ENCODE measurements around the gene HNRNPA3.
"Not testable (repeated sequence)": the region's sequence is repeated elsewhere in the genome, so short reads cannot be mapped to it uniquely, and the experiment has no call there.

Gene HNRNPA3

DNA sequence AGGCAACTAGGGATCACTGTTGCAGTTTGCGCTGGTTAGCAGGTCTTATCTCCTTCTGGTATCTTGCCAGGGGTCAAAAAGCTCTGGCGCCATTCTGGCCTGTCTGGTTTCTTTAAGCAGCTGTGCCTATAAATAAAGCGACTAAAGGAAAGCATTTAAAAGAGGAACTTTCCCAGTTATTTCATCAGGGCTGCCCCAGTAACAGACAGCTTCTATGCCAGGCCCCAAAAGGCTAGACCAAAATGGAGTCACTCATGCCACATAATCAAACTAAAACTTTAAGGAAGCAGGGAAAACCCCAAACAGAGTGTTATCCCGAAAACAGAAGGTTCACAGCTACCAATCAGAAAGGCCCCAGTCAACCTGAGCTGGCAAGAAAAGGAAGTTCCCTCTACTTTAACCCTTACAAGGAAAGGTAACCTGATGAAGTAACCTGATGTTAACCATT is 41.2 kb upstream of the HNRNPA3 start:
- TF ChIP-seq, protein P1, sequence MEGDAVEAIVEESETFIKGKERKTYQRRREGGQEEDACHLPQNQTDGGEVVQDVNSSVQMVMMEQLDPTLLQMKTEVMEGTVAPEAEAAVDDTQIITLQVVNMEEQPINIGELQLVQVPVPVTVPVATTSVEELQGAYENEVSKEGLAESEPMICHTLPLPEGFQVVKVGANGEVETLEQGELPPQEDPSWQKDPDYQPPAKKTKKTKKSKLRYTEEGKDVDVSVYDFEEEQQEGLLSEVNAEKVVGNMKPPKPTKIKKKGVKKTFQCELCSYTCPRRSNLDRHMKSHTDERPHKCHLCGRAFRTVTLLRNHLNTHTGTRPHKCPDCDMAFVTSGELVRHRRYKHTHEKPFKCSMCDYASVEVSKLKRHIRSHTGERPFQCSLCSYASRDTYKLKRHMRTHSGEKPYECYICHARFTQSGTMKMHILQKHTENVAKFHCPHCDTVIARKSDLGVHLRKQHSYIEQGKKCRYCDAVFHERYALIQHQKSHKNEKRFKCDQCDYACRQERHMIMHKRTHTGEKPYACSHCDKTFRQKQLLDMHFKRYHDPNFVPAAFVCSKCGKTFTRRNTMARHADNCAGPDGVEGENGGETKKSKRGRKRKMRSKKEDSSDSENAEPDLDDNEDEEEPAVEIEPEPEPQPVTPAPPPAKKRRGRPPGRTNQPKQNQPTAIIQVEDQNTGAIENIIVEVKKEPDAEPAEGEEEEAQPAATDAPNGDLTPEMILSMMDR (IDR thresholded peaks at IDR 0.05; ENCODE audit: control insufficient read depth, insufficient read depth, low read depth, low read length, missing control alignments), result no peak
- DNase-seq (ENCODE audit: low read depth), result no peak
- H3K4me3 ChIP-seq (ENCODE audit: control insufficient read depth, low read depth, low read length), result no peak overlapping the region

DNA sequence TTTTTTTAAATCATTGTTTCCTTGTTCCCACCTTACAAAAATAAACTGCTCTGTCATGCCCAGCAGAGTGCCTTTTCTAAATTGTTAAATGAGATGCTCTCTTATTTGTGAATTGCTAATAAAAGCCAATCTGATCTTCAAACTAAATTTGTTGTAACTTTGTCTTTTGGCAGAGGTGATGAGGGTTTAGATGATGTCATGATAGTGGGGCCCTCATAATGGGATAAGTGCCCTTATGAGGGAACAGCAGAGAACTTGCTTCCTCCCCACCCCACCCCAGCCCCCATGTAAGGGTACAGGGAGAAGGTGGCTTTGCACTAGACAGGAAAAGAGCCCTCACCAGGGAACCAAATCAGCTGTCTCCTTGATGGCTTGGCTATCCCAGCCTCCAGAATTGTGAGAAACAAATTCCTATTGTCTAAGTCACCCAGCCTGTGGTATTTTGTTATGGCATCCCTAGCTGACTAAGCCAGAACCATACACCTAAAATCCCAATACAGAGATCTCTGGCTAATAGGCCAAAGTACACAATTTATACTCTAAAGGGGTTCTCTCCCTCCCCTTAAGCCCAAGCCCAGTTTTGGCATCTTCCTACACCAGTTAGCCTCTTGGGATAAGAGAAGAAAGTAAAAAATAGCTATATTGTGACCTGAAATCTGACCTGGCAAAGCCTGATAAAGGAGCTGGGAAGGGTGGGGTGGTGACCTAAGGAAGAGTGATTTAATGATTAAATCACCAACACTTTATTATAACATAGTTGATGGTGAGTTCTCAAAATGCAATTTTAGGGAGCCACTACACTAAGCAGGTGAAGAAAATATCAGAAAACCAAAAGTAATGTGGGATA is 40.3 kb upstream of the HNRNPA3 start:
- DNase-seq (ENCODE audit: low read depth), result no peak
- TF ChIP-seq, protein P1 (IDR thresholded peaks at IDR 0.05; ENCODE audit: control insufficient read depth, insufficient read depth, low read depth, low read length, missing control alignments), result no peak
- no peak overlapping the region for H3K4me3 ChIP-seq (ENCODE audit: control insufficient read depth, low read depth, low read length)

DNA sequence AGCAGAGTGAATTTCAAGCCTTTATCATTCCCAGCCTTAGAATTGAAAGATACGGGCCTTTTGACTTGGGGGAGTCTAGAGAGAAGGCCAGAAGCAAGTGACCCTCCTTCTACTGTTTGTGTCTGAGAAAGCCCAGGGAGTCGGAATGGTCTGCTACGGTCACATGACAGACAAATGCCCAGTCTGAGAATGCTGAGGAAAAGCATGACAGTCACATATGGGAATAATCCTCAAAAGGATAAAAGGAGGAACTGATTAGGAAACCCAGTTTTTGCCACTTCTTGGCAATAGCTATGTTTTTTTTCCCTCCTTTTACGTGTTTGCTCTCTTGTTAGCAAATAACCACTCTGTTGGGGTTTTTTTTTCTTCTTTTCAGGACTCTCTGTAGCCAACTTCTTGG is 38.1 kb upstream of the HNRNPA3 start:
- TF ChIP-seq, protein P1 (IDR thresholded peaks at IDR 0.05; ENCODE audit: control insufficient read depth, insufficient read depth, low read depth, low read length, missing control alignments), result no peak
- no peak for DNase-seq (ENCODE audit: low read depth)
- H3K4me3 ChIP-seq (ENCODE audit: control insufficient read depth, low read depth, low read length), result no peak overlapping the region

DNA sequence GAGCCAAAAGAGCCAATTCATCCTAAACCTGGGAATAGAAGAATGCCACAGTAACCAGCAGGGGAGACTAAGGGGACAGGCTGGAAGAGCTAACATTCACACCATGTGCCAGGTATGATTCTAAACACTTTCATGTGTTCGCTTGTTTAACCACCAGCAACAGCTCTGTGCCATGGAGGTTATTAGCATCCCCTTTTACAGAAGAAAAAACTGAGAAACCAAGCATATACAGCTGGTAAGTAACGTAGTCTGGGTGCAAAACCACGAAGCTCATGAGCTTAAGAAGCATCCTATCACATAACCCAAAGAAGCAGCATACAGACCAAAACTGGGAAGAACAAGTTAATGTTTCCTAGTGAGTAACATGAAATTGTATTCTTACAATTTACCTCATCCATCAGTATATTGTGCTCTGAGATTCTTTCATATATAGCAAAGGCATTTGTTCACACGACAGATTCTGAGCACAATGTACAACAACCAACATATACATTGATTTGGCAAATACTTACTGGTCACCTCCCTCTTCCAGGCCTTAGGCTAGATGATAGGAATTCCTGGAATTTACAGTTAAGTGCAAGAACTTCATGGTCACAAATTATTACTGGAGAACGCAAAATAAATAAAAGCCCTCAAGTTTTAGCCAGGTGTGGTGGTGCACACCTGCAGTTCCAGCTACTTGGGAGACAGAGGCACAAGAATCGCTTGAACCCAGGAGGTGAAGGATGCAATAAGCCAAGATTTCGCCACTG is 36.5 kb upstream of the HNRNPA3 start:
- TF ChIP-seq, protein P1 (IDR thresholded peaks at IDR 0.05; ENCODE audit: control insufficient read depth, insufficient read depth, low read depth, low read length, missing control alignments), result no peak
- H3K4me3 ChIP-seq (ENCODE audit: control insufficient read depth, low read depth, low read length), result no peak overlapping the region
- DNase-seq (ENCODE audit: low read depth), result no peak

DNA sequence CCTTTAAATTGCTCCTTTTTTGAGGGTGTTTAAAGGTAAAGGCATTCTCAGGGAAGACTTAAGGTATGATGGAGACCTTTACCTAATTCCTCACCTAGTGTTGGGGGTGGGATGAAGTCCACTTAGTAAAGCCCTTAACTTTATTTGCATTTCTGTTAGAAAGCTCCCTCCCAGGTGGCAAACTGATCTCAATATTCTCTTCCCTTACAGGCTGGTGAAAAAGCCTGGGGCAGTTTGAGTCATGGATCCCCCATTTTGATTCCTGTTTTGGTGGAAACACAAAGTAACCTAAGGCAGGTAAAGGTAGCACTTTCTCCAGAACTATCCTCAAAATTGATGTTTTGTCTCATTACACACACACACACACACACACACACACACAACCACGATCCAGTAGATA is 33.8 kb upstream of the HNRNPA3 start:
- DNase-seq (ENCODE audit: low read depth), result no peak
- TF ChIP-seq, protein P1 (IDR thresholded peaks at IDR 0.05; ENCODE audit: control insufficient read depth, insufficient read depth, low read depth, low read length, missing control alignments), result no peak

DNA sequence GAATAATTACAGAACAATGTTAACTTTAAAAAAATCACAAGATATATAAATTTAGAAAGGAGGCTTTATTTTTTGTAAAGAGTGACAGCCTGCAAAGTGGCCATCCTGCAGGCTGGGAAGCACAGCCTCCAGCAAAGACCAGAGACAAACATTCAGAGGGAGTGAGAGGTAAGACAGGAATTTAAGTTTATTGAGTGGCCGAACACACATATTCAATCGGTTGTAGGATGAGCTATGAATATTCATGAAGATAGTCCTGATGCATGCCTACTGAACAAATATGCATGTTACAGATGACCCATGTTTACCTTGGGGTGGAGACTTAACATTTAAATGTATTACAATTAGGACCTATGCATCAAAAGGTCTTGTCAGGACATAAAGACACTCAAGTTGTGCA is 33.4 kb upstream of the HNRNPA3 start:
- H3K4me3 ChIP-seq (ENCODE audit: control insufficient read depth, low read depth, low read length), result no peak overlapping the region
- TF ChIP-seq, protein P1 (IDR thresholded peaks at IDR 0.05; ENCODE audit: control insufficient read depth, insufficient read depth, low read depth, low read length, missing control alignments), result no peak
- DNase-seq (ENCODE audit: low read depth), result no peak

More for the DNA sequence above, 33.8 kb upstream of the HNRNPA3 start:
- H3K4me3 ChIP-seq (ENCODE audit: control insufficient read depth, low read depth, low read length), result no peak overlapping the region

DNA sequence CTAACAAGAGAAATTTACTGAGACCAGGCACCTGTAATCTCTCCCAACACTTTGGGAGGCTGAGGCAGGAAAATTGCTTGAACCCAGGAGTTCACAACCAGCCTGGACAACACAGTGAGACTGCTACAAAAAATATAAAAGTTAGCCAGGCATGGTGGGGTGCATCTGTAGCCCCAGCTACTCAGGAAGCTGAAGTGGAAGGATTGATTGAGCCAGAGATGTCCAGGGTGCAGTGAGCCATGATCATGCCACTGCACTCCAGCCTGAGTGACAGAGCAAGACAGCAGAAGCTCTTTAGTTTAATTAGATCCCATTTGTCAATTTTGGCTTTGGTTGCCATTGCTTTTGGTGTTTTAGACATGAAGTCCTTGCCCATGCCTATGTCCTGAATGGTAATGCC is 32.9 kb upstream of the HNRNPA3 start:
- not testable (repeated sequence) for DNase-seq (ENCODE audit: low read depth)

More for the DNA sequence above, 32.9 kb upstream of the HNRNPA3 start:
- not testable (repeated sequence) for H3K4me3 ChIP-seq (ENCODE audit: control insufficient read depth, low read depth, low read length)
